Upper lobe of right lung (tissue), 1 donor: ENCODE results near the gene MCM9. TPM values are rescaled to one million over a fixed set of nuclear protein-coding genes. Genes with fewer than 3 reads are reported as not detected.

ENCODE experiments used
- ATAC-seq: fragments of 200-7000 bp; cut with Tn5 transposase; one replicate; pipeline ENCODE4 v1.9.1; 2020; ENCODE audit warnings: mild to moderate bottlenecking, moderate library complexity
- DNase-seq: peaks from one replicate; pipeline ENCODE4 v3.0.0-alpha.2; 2020
- H3K27ac ChIP-seq: fragments of 200-600 bp; one replicate; pipeline ENCODE4 v1.8.0; 2022
- H3K27me3 ChIP-seq: fragments of 200-600 bp; one replicate; pipeline ENCODE4 v1.8.0; 2022; ENCODE audit warnings: mild to moderate bottlenecking
- H3K36me3 ChIP-seq: fragments of 200-600 bp; one replicate; pipeline ENCODE4 v1.8.0; 2022
- H3K4me1 ChIP-seq: fragments of 200-600 bp; one replicate; pipeline ENCODE4 v1.8.0; 2022
- H3K4me3 ChIP-seq: fragments of 200-600 bp; one replicate; pipeline ENCODE4 v1.8.0; 2022; ENCODE audit warnings: mild to moderate bottlenecking
- H3K9me3 ChIP-seq: fragments of 200-600 bp; one replicate; pipeline ENCODE4 v1.8.0; 2022
- intact Hi-C: fragments of 100-400 bp; cut with DNase I; formaldehyde crosslinking; loops from one replicate; pipeline ENCODE4 v1.11.0; 2022
- total RNA-seq: library from RNA; stranded (reverse); fragmentation: NEBNext Ultra II Directional; extraction: Animal tissue kit (Norgen Biotek cat#: 25700); gene quantifications from one replicate; pipeline ENCODE4 v1.2.1, GENCODE V29; 2021
- TF ChIP-seq, protein P1 (sequence below): fragments of 200-600 bp; IDR thresholded peaks from one replicate; pipeline ENCODE4 v1.8.0; 2022; ENCODE audit warnings: antibody characterized with exemption
- donor health status: DM: no; HTN: yes; CAD: no; lungs with severe emphysema.

MCM9 gene
- total RNA-seq, 1 donor from 2014 or later: 19.5 TPM

DNA sequence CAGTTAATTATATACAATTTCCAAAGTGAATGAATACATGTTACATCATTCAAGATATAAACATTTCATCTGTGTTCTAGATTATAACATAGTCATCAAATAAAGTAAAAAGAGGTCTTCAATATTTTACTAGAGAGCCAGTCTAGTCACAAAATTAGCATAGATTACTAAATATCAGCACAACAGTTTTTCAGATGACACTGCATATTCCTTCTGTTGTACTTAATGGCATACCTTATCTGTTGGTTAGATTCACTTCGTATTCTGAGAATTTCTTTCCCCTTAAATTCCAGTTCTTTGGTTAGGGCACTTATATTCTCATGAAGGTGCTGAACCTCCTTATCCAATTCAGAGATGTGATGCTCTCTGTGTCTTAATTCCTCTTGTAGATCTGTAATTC lies 39.8 kb upstream of the MCM9 start:
- no peaks in the 10 kb centered on the region for H3K27me3 ChIP-seq
- ATAC-seq: no peak
- H3K4me1 ChIP-seq: no peaks in the 10 kb centered on the region
- no peaks in the 10 kb centered on the region for H3K36me3 ChIP-seq
- H3K4me3 ChIP-seq: no peak overlapping the region
- H3K9me3 ChIP-seq: no peaks in the 10 kb centered on the region
- no peak overlapping the region for H3K27ac ChIP-seq
- DNase-seq: no peak
- TF ChIP-seq, protein P1, sequence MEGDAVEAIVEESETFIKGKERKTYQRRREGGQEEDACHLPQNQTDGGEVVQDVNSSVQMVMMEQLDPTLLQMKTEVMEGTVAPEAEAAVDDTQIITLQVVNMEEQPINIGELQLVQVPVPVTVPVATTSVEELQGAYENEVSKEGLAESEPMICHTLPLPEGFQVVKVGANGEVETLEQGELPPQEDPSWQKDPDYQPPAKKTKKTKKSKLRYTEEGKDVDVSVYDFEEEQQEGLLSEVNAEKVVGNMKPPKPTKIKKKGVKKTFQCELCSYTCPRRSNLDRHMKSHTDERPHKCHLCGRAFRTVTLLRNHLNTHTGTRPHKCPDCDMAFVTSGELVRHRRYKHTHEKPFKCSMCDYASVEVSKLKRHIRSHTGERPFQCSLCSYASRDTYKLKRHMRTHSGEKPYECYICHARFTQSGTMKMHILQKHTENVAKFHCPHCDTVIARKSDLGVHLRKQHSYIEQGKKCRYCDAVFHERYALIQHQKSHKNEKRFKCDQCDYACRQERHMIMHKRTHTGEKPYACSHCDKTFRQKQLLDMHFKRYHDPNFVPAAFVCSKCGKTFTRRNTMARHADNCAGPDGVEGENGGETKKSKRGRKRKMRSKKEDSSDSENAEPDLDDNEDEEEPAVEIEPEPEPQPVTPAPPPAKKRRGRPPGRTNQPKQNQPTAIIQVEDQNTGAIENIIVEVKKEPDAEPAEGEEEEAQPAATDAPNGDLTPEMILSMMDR: no peak
- intact Hi-C loops: loop anchor here (10.0 kb wide), 1 partner anchor 130 kb away; no protein-coding TSS in a partner anchor

DNA sequence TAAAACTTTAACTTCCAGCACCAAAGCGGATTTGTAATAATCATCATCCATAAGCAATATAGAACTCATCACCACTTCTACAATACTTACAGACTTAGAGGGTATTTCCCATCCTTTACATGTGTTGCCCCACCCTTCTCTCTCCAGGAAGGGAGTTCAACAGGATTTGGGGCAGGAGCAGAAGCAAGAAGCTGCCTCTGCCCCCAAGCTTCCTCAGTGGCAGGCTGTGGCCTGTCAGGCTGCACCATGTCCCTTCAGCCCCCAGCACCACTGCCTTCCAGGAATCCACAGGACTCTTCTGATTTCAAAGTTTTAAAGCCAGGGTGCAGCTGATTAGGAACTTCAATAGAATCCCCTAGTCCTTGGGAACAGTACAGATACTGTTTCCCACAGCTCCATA lies 36.7 kb upstream of the MCM9 start:
- no peak for ATAC-seq
- TF ChIP-seq, protein P1: no peak
- Histone ChIP-seq H3K4me1 (no peaks in the 10 kb centered on the region), H3K9me3 (no peaks in the 10 kb centered on the region), H3K27ac (no peak overlapping the region), H3K4me3 (no peak overlapping the region), H3K27me3 (no peaks in the 10 kb centered on the region), H3K36me3 (no peaks in the 10 kb centered on the region)
- DNase-seq: no peak
- intact Hi-C loops: loop anchor here (10.0 kb wide), 1 partner anchor 133 kb away; no protein-coding TSS in a partner anchor

DNA sequence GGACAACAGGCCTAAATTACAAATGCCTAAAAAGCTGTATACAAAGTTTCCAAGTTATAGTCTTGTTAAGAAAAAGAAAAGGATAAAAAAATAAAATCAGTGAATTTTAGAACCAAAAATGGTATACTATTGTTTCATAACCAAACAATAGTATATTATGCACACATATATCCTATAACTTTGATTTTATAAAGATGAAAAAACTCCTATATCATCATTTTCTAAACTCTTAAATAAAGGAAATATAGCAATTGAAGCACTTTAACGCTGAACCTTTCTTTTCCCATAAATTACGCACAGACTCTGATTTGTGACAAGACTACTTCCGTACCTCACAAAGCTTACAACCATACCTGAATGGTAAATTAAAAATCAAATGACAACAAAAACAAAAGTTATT lies 35.9 kb upstream of the MCM9 start:
- Histone ChIP-seq H3K27me3 (no peaks in the 10 kb centered on the region), H3K27ac (no peak overlapping the region), H3K9me3 (no peaks in the 10 kb centered on the region), H3K4me1 (no peaks in the 10 kb centered on the region), H3K4me3 (no peak overlapping the region), H3K36me3 (no peaks in the 10 kb centered on the region)
- ATAC-seq: no peak
- TF ChIP-seq, protein P1: no peak
- intact Hi-C loops: loop anchor here (10.0 kb wide), 1 partner anchor 134 kb away; no protein-coding TSS in a partner anchor
- no peak for DNase-seq

DNA sequence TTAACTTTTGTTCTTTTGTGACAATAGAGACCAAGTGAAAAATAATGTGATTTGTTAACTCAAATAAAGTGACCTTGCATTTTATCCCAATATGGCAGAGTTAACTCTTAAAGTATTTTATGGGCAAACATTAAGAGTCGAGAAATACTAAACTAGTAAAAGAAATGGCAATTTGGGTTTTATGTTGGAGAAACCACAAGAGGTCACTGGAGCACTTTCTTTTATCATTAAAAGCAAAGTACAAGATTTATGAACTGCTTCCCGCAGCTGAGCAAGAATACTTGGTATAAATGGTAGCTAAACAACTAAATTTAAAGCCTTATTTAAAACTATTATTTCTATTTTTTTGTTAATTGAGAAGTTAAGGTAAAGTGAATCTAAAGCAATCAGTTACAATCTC lies 33.5 kb upstream of the MCM9 start:
- ATAC-seq: no peak
- TF ChIP-seq, protein P1: peak; percentile 45

DNA sequence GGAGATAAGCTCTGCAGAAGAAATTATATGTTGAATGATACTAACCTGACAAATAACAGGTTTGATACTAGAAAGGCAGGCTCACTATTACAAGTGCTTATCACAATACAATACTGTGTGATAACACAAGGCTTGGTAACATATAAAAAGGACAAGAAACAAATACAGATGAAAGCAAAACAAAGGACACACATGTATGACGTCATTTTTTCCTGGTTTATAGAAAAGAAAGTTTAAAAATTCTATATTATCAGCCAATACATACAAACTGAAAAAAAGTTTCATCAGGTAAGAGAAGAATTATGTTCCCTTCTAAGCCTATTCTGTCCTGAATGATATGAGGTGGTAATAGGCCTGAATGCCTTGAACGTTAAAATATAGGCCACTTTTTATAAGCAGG lies 32.3 kb upstream of the MCM9 start:
- H3K27me3 ChIP-seq: no peaks in the 10 kb centered on the region
- no peaks in the 10 kb centered on the region for H3K36me3 ChIP-seq
- ATAC-seq (no peak), DNase-seq (no peak)
- intact Hi-C loops: no loop called here
- no peaks in the 10 kb centered on the region for H3K4me1 ChIP-seq
- H3K4me3 ChIP-seq: no peak overlapping the region
- H3K27ac ChIP-seq: no peak overlapping the region
- no peaks in the 10 kb centered on the region for H3K9me3 ChIP-seq
- TF ChIP-seq, protein P1: no peak

More for the DNA sequence above, 33.5 kb upstream of the MCM9 start:
- intact Hi-C loops: no loop called here
- DNase-seq: no peak
- H3K4me3 ChIP-seq: no peak overlapping the region
- H3K27me3 ChIP-seq: no peaks in the 10 kb centered on the region
- H3K9me3 ChIP-seq: no peaks in the 10 kb centered on the region
- no peak overlapping the region for H3K27ac ChIP-seq
- H3K36me3 ChIP-seq: no peaks in the 10 kb centered on the region
- no peaks in the 10 kb centered on the region for H3K4me1 ChIP-seq

DNA sequence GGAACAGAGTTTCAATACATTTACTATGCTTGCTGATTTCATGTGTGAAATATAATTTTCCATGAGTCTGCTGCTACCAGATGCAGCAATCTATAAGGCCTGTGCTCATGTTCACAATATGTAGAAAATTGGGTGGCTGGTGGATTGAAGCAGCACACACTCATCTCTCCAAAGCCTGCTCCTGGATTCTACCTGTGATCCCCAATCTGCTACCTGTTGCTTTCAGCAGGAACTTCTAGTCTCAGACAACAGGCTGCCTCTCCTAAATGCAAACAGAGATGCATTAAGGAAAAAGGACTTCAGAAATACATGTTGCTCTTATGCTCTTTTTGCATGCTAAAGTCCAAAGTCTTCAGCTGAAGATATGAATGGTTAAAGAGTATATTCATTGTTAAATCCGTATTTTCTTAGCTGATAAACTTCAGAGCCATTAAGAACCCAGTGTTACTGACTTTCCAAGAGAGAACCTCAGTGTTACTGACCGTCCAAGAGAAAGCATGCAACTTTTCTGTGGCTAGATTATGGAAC lies 30.9 kb upstream of the MCM9 start:
- DNase-seq (no peak), ATAC-seq (no peak)
- H3K36me3 ChIP-seq: no peaks in the 10 kb centered on the region
- no peak overlapping the region for H3K4me3 ChIP-seq
- TF ChIP-seq, protein P1: no peak
- H3K4me1 ChIP-seq: no peaks in the 10 kb centered on the region
- H3K9me3 ChIP-seq: no peaks in the 10 kb centered on the region
- intact Hi-C loops: no loop called here
- no peaks in the 10 kb centered on the region for H3K27me3 ChIP-seq
- no peak overlapping the region for H3K27ac ChIP-seq
